Loucy (cell line): Measurements from ENCODE around the gene TCEANC2.

Experiments used
- EZH2phosphoT487 ChIP-seq: fragments of 200-600 bp; IDR thresholded peaks from 2 replicates; pipeline ENCODE4 v1.6.1; 2018; ENCODE audit warnings: antibody characterized with exemption, mild to moderate bottlenecking, moderate library complexity, borderline replicate concordance
- TF ChIP-seq, protein P1 (sequence below): fragments of 200-600 bp; sonication (generic); conservative IDR thresholded peaks from 2 replicates; pipeline ENCODE4 v1.5.1; 2014; ENCODE audit warnings: mild to moderate bottlenecking, antibody characterized with exemption, low read length

DNA sequence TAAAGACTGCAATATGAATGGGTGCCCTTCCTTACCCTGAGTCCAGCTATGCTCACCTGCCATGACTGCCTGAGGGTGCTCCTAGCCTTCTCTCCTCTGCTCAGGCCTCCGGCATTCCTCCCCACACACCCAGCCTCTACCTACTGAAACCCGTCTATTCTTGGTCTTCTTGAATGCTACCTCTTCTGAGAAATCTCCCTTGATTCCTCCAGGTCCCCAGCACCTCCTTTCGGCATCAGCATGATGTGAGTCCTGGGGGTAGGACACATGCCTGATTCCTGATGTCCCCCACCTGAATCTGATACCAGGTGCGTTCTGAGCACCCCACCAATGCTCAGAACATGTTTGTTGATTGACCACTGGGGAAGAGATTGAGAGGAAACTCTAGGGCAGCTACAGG lies 44.0 kb upstream of the TCEANC2 start:
- TF ChIP-seq, protein P1, sequence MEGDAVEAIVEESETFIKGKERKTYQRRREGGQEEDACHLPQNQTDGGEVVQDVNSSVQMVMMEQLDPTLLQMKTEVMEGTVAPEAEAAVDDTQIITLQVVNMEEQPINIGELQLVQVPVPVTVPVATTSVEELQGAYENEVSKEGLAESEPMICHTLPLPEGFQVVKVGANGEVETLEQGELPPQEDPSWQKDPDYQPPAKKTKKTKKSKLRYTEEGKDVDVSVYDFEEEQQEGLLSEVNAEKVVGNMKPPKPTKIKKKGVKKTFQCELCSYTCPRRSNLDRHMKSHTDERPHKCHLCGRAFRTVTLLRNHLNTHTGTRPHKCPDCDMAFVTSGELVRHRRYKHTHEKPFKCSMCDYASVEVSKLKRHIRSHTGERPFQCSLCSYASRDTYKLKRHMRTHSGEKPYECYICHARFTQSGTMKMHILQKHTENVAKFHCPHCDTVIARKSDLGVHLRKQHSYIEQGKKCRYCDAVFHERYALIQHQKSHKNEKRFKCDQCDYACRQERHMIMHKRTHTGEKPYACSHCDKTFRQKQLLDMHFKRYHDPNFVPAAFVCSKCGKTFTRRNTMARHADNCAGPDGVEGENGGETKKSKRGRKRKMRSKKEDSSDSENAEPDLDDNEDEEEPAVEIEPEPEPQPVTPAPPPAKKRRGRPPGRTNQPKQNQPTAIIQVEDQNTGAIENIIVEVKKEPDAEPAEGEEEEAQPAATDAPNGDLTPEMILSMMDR = no peak
- no peak for TF ChIP-seq EZH2phosphoT487
